ENCODE data around the gene EIF4H. TPM values are rescaled to one million over a fixed set of nuclear protein-coding genes. Genes with fewer than 3 reads are reported as not detected.

Gene EIF4H
- total RNA-seq, 1 experiment from 2014 or later, result 318 TPM

GRCh38 chr7:74148491-74148890 lies 25.7 kb upstream of the EIF4H start:
- no peaks in the 10 kb centered on the region for H3K9me3 ChIP-seq (ENCODE audit: control insufficient read depth, insufficient read depth, low read depth, low read length)
- ATAC-seq (no peak), DNase-seq (ENCODE audit: low read depth, low spot score) (no peak)
- no peaks in the 10 kb centered on the region for H3K36me3 ChIP-seq (ENCODE audit: control insufficient read depth, insufficient read depth, low read length)
- H3K27me3 ChIP-seq (ENCODE audit: control insufficient read depth, insufficient read depth, low read length), result no peaks in the 10 kb centered on the region
- TF ChIP-seq SIN3A (IDR thresholded peaks at IDR 0.05; ENCODE audit: borderline replicate concordance, insufficient read depth, low read depth, low read length) (no peak), TCF7L2 (IDR thresholded peaks at IDR 0.05; ENCODE audit: low read depth, low read length) (no peak), CTCF (IDR thresholded peaks at IDR 0.05) (no peak), POLR2AphosphoS5 (IDR thresholded peaks at IDR 0.05; ENCODE audit: low read depth, low read length) (no peak)
- TF ChIP-seq, protein P1, sequence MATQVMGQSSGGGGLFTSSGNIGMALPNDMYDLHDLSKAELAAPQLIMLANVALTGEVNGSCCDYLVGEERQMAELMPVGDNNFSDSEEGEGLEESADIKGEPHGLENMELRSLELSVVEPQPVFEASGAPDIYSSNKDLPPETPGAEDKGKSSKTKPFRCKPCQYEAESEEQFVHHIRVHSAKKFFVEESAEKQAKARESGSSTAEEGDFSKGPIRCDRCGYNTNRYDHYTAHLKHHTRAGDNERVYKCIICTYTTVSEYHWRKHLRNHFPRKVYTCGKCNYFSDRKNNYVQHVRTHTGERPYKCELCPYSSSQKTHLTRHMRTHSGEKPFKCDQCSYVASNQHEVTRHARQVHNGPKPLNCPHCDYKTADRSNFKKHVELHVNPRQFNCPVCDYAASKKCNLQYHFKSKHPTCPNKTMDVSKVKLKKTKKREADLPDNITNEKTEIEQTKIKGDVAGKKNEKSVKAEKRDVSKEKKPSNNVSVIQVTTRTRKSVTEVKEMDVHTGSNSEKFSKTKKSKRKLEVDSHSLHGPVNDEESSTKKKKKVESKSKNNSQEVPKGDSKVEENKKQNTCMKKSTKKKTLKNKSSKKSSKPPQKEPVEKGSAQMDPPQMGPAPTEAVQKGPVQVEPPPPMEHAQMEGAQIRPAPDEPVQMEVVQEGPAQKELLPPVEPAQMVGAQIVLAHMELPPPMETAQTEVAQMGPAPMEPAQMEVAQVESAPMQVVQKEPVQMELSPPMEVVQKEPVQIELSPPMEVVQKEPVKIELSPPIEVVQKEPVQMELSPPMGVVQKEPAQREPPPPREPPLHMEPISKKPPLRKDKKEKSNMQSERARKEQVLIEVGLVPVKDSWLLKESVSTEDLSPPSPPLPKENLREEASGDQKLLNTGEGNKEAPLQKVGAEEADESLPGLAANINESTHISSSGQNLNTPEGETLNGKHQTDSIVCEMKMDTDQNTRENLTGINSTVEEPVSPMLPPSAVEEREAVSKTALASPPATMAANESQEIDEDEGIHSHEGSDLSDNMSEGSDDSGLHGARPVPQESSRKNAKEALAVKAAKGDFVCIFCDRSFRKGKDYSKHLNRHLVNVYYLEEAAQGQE (IDR thresholded peaks at IDR 0.05; ENCODE audit: insufficient read depth in 1 of 2, low read depth in 2 of 2, low read length in 1 of 2), result no peak
- ChIA-PET CTCF (interaction anchor here (0.6 kb wide), 1 partner anchor 206 kb away, joined by 3 read pairs; no protein-coding TSS in a partner anchor), POLR2A (no interaction called here)
- no peak overlapping the region for H3K4me3 ChIP-seq (ENCODE audit: low read depth in 2 of 2, low read length in 2 of 2)
- BruUV-seq (replicated peaks), result no TSS peak
- in situ Hi-C loops (cut with HindIII; ENCODE audit: low pct_unique_long_range_greater_than_20kb, low sequenced_read_pairs) (no loop called here), intact Hi-C loops (cut with micrococcal nuclease; ENCODE audit: unreplicated experiment) (no loop called here)
- no peak overlapping the region for H3K27ac ChIP-seq (ENCODE audit: low read length)
- no peaks in the 10 kb centered on the region for H3K4me1 ChIP-seq (ENCODE audit: control insufficient read depth, insufficient read depth, low read length)

DNA sequence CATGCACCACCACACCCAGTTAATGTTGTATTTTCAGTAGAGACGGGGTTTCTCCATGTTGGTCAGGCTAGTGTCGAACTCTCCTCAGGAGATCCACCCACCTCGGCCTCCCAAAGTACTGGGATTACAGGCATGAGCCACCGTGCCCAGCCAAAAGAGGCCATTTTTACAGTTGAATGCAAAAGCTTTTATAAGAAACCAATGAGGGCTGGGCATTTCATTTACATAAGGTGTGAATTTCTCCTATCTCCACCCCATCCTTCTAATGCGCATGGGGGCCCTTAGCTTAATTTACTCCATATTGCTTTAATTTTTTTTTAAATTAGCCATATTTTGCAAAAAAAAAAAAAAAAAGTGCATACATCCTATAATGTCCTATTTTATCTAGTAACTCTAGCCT lies 25.1 kb upstream of the EIF4H start:
- Histone ChIP-seq H3K36me3 (ENCODE audit: control insufficient read depth, insufficient read depth, low read length) (no peaks in the 10 kb centered on the region), H3K27me3 (ENCODE audit: control insufficient read depth, insufficient read depth, low read length) (no peaks in the 10 kb centered on the region), H3K9me3 (ENCODE audit: control insufficient read depth, insufficient read depth, low read depth, low read length) (no peaks in the 10 kb centered on the region), H3K27ac (ENCODE audit: low read length) (no peak overlapping the region), H3K4me3 (ENCODE audit: low read depth in 2 of 2, low read length in 2 of 2) (no peak overlapping the region), H3K4me1 (ENCODE audit: control insufficient read depth, insufficient read depth, low read length) (no peaks in the 10 kb centered on the region)
- no peak for DNase-seq (ENCODE audit: low read depth, low spot score)
- in situ Hi-C loops (cut with HindIII; ENCODE audit: low pct_unique_long_range_greater_than_20kb, low sequenced_read_pairs) (no loop called here), intact Hi-C loops (cut with micrococcal nuclease; ENCODE audit: unreplicated experiment) (no loop called here)
- no TSS peak for BruUV-seq (replicated peaks)
- no peak for ATAC-seq
- ChIA-PET CTCF (interaction anchor here (0.6 kb wide), 1 partner anchor 207 kb away, joined by 3 read pairs; no protein-coding TSS in a partner anchor), POLR2A (no interaction called here)
- TF ChIP-seq SIN3A (IDR thresholded peaks at IDR 0.05; ENCODE audit: borderline replicate concordance, insufficient read depth, low read depth, low read length) (no peak), POLR2AphosphoS5 (IDR thresholded peaks at IDR 0.05; ENCODE audit: low read depth, low read length) (no peak), TCF7L2 (IDR thresholded peaks at IDR 0.05; ENCODE audit: low read depth, low read length) (no peak), CTCF (IDR thresholded peaks at IDR 0.05) (no peak)
- TF ChIP-seq, protein P1 (IDR thresholded peaks at IDR 0.05; ENCODE audit: insufficient read depth in 1 of 2, low read depth in 2 of 2, low read length in 1 of 2), result no peak

All from Panc1 (cell line).